ENCODE measurements around the gene UBC.

UBC gene

GRCh38 chr12:124863416-124864325, 50.8 kb downstream of the UBC start, which contains the start of gene SCARB1:
SCARB1 (minus strand) TSS chr12:124863864; CDS start chr12:124863720, 144 bp downstream.
- peak; percentile 93 for DNase-seq

DNA sequence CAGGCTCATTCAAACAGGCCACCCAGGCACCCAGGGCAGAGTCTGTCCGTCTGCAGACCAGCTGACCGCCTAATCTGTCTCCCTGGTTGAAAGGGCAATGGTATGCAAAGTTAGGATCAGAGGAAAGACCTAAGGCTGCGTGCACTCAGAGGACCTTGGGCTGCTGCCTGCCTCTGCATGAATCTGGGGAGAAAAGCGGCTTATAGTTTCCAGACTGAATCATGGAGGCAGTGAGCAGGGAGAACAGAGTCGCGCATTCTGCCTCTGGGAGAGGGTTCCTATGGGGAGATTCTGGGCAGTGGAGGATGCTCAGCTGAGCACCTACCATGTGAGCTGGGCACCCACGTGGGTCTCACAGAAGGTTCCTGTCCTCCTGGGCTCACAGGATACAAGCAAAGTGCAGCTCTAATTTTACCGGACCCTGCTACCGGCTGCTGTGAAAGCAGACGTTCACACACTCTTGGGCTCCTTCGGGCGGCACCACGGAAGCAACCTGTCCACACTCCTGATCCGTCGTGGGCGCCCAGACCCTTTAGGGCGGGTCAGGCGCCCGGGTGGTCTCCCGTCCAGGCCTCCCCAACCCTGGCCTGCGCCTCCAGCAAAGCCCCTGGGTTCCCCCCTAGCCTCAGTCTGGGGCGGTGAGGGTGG, 51.6 kb downstream of the UBC start:
- peak; percentile 60 for DNase-seq

DNA sequence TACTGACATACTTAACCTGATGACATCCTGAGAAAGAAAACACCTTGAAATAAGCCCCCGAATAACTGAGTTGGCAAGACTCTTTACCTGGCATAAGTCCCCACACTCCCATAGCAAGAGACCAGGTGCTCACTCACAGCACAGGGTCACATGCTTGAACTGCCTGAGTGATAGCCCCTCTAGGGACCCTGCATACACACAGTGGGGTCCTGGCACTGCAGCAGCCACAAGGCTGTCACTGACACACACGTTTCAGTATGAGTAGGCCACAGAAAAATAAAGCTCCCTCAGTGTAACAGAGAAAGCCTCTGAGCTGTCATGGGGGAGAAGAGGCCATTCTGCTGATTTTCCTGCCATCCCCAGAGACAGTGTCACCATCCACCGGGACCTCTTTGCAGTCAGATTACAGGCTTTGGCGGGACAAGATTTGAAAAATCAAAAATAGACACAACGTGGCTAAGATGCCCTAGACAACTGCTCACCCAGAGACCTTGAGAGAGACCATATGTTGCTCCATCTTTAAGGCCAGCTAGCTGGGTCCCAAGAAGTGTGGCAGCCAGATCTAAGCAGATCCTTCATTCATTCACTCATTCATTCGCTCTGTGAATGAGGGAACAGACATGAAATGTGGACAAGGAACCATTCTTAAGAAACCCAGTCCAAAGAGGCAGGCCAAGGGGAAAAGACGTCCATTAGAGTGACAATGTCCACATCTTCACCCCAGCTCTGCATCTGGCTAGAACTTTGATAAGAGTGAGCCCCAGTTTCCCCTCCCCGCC, 52.4 kb downstream of the UBC start:
- DNase-seq = no peak

Measured in hematopoietic multipotent progenitor cell treated with erythropoietin and hydrocortisone succinate and interleukin-3 and kit ligand, for 6 days (in vitro differentiated cells).